ENCODE results near the gene DHH.

The DHH gene

GRCh38 chr12:49068879-49069506 lies 25.6 kb downstream of the DHH start:
- Histone ChIP-seq H3K36me3 (ENCODE audit: control insufficient read depth in 2 of 2, insufficient read depth in 1 of 2, low read length in 2 of 2) (no peaks in the 10 kb centered on the region), H3K9me3 (ENCODE audit: control insufficient read depth, insufficient read depth, low read depth, low read length) (no peaks in the 10 kb centered on the region), H3K4me1 (ENCODE audit: control insufficient read depth, insufficient read depth, low read length) (peaks cover 4% of the 10 kb centered on the region), H3K27ac (ENCODE audit: extremely low read depth, low read depth, low read length) (peak overlapping the region; percentile 34; the same call in 1 of the 2 replicates), H3K4me3 (ENCODE audit: low read depth, low read length) (peak overlapping the region; percentile 74)
- ChIA-PET POLR2A (interaction anchor here (0.6 to 2.4 kb wide), 11 partner anchors 10 to 112 kb away, joined by 3 to 41 read pairs (median 6); partner anchors contain the start of genes ARF3, LMBR1L and TUBA1B), CTCF (interaction anchor here (0.7 to 9.2 kb wide), 9 partner anchors 18 to 166 kb away, joined by 3 to 131 read pairs (median 7); no protein-coding TSS in a partner anchor)
- TF ChIP-seq ZNF148 (tag by site-specific recombination; IDR thresholded peaks at IDR 0.05; ENCODE audit: borderline replicate concordance) (no peak), AEBP2 (tag by site-specific recombination; IDR thresholded peaks at IDR 0.05; ENCODE audit: borderline replicate concordance) (no peak), GLIS2 (tag by site-specific recombination; IDR thresholded peaks at IDR 0.05) (0 out of 2 replicates have a peak, but pooled peaks have one; percentile 7), ZNF544 (tag by site-specific recombination; IDR thresholded peaks at IDR 0.05) (no peak), ZNF335 (tag by site-specific recombination; conservative IDR thresholded peaks at IDR 0.05) (no peak), ZNF433 (tag by site-specific recombination; IDR thresholded peaks at IDR 0.05; ENCODE audit: low read depth) (no peak), ZSCAN5A (tag by site-specific recombination; IDR thresholded peaks at IDR 0.05) (no peak), ZNF2 (tag by site-specific recombination; IDR thresholded peaks at IDR 0.05) (no peak), ZNF223 (tag by site-specific recombination; IDR thresholded peaks at IDR 0.05) (no peak), YY2 (tag by site-specific recombination; IDR thresholded peaks at IDR 0.05) (no peak), ZNF18 (tag by site-specific recombination; IDR thresholded peaks at IDR 0.05) (no peak), ZNF292 (tag by site-specific recombination; IDR thresholded peaks at IDR 0.05; ENCODE audit: borderline replicate concordance, low read depth) (no peak), ZNF266 (tag by site-specific recombination; IDR thresholded peaks at IDR 0.05; ENCODE audit: low read depth) (no peak), RBAK (tag by site-specific recombination; IDR thresholded peaks at IDR 0.05) (no peak), ZNF10 (tag by site-specific recombination; IDR thresholded peaks at IDR 0.05) (no peak), OSR2 (tag by site-specific recombination; IDR thresholded peaks at IDR 0.05) (peak; percentile 40), PATZ1 (tag by site-specific recombination; IDR thresholded peaks at IDR 0.05) (0 out of 2 replicates have a peak, but pooled peaks have one; percentile 61), SP3 (tag by site-specific recombination; IDR thresholded peaks at IDR 0.05) (no peak; the same call in 1 of the 2 replicates), ZNF529 (tag by site-specific recombination; IDR thresholded peaks at IDR 0.05; ENCODE audit: insufficient replicate concordance) (no peak), ZNF121 (tag by site-specific recombination; IDR thresholded peaks at IDR 0.05) (no peak), PRDM1 (tag by site-specific recombination; IDR thresholded peaks at IDR 0.05) (no peak), ZNF610 (tag by site-specific recombination; IDR thresholded peaks at IDR 0.05; ENCODE audit: borderline replicate concordance) (no peak), SETDB1 (IDR thresholded peaks at IDR 0.05; ENCODE audit: insufficient read length, low read length) (no peak), ZNF280D (tag by site-specific recombination; IDR thresholded peaks at IDR 0.05) (no peak), ZNF664 (tag by site-specific recombination; IDR thresholded peaks at IDR 0.05) (no peak), GLI4 (tag by site-specific recombination; IDR thresholded peaks at IDR 0.05) (no peak)
